ENCODE data around the gene ASB16.

Gene ASB16

DNA sequence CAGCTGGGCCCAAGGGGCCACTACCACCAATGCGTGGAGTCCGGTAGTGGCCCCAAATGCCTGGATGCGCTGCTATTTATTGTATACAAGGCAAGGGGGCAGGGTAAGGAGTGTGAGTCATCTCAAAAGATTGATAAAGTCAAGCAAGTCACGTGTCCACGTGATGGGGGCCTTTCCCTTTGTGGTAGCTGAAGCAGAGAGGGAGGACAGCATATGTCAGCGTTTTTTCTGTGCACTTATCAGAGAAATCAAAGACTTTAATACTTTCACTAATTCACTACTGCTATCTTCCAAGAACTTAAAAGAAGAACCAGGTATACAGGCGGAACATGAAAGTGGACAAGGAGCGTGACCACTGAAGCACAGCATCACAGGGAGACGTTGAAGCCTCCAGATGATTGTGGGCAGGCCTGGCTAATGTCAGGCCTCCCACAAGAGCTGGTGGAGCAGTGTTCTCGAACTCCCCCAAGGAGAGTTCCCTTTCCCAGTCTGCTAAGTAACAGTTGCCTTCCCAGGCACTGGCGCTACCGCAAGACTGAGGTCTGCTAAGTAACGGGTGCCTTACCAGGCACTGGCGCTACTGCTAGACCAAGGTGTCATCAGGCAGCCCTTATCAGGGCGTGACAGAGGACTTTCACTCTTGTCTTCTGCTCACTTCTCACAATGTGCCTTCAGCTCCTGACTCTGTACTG lies 10.8 kb upstream of the ASB16 start:
- no peaks in the 10 kb centered on the region for H3K9me3 ChIP-seq (ENCODE audit: control insufficient read depth, low read length)
- no peaks in the 10 kb centered on the region for H3K36me3 ChIP-seq (ENCODE audit: control insufficient read depth, insufficient read depth, low read length)
- H3K4me3 ChIP-seq (ENCODE audit: low read length), result no peak overlapping the region
- H3K9ac ChIP-seq (ENCODE audit: low read length), result no peak overlapping the region
- no peaks in the 10 kb centered on the region for H3K27me3 ChIP-seq (ENCODE audit: control insufficient read depth, insufficient read depth, low read length)
- H3K4me1 ChIP-seq (ENCODE audit: control insufficient read depth, insufficient read depth, low read length), result no peaks in the 10 kb centered on the region

GRCh38 chr17:44164476-44164875 lies 6.0 kb upstream of the ASB16 start:
- Histone ChIP-seq H3K9me3 (ENCODE audit: control insufficient read depth, low read length) (no peaks in the 10 kb centered on the region), H3K36me3 (ENCODE audit: control insufficient read depth, insufficient read depth, low read length) (no peaks in the 10 kb centered on the region)

DNA sequence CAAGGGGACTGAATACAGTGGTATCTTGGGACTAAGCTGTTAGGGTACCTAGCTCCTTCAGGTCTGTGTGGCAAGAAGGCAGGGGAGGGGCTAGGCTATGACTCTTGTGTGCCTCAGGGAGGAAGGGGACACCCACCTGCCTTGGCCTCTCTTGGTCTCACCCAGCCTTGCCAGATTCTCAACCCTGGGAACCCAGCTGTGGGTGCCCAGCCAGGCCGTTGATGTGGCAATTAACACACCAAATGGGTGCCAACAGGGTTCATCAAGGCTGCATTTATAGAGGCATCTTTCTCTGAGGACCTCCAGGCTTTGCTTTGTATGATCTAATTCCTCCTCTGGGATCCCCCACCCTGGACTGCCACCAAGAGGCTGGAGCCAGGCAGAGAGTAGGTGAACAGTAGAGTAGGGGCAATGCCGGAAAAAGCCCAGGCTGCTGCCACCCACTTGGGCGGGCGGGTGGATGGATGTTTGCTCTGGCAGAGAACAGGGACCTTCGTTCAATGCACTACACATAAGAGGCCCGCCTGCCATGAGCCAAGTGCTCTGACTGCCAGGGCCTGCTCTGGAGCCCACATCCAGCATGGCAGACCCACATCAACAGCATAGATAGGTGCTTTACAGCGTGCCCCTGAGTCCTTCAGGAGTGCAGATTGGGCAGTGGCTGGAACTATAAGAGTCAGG lies 3.2 kb upstream of the ASB16 start:
- Histone ChIP-seq H3K4me1 (ENCODE audit: control insufficient read depth, insufficient read depth, low read length) (peaks cover 17% of the 10 kb centered on the region), H3K4me3 (ENCODE audit: low read length) (no peak overlapping the region), H3K9ac (ENCODE audit: low read length) (no peak overlapping the region), H3K9me3 (ENCODE audit: control insufficient read depth, low read length) (no peaks in the 10 kb centered on the region), H3K27me3 (ENCODE audit: control insufficient read depth, insufficient read depth, low read length) (peaks cover 12% of the 10 kb centered on the region), H3K36me3 (ENCODE audit: control insufficient read depth, insufficient read depth, low read length) (no peaks in the 10 kb centered on the region)

More at GRCh38 chr17:44164476-44164875, 6.0 kb upstream of the ASB16 start:
- peaks cover 11% of the 10 kb centered on the region for H3K4me1 ChIP-seq (ENCODE audit: control insufficient read depth, insufficient read depth, low read length)
- H3K9ac ChIP-seq (ENCODE audit: low read length), result no peak overlapping the region
- no peaks in the 10 kb centered on the region for H3K27me3 ChIP-seq (ENCODE audit: control insufficient read depth, insufficient read depth, low read length)
- no peak overlapping the region for H3K4me3 ChIP-seq (ENCODE audit: low read length)

GRCh38 chr17:44170135-44170498 lies 387 bp upstream of the ASB16 start:
- no peaks in the 10 kb centered on the region for H3K9me3 ChIP-seq (ENCODE audit: control insufficient read depth, low read length)
- H3K4me3 ChIP-seq (ENCODE audit: low read length), result no peak overlapping the region
- no peaks in the 10 kb centered on the region for H3K36me3 ChIP-seq (ENCODE audit: control insufficient read depth, insufficient read depth, low read length)
- H3K4me1 ChIP-seq (ENCODE audit: control insufficient read depth, insufficient read depth, low read length), result peaks cover 17% of the 10 kb centered on the region
- no peak overlapping the region for H3K9ac ChIP-seq (ENCODE audit: low read length)
- peaks cover 12% of the 10 kb centered on the region for H3K27me3 ChIP-seq (ENCODE audit: control insufficient read depth, insufficient read depth, low read length)

- H3K9ac ChIP-seq (ENCODE audit: low read length), result no peak overlapping the region
- H3K9me3 ChIP-seq (ENCODE audit: control insufficient read depth, low read length), result no peaks in the 10 kb centered on the region
- no peak overlapping the region for H3K4me3 ChIP-seq (ENCODE audit: low read length)
- peaks cover 12% of the 10 kb centered on the region for H3K27me3 ChIP-seq (ENCODE audit: control insufficient read depth, insufficient read depth, low read length)
- H3K4me1 ChIP-seq (ENCODE audit: control insufficient read depth, insufficient read depth, low read length), result peaks cover 17% of the 10 kb centered on the region
- H3K36me3 ChIP-seq (ENCODE audit: control insufficient read depth, insufficient read depth, low read length), result no peaks in the 10 kb centered on the region
Measured at GRCh38 chr17:44171931-44172455, 1.5 kb downstream of the ASB16 start.

- Histone ChIP-seq H3K27me3 (ENCODE audit: control insufficient read depth, insufficient read depth, low read length) (peaks cover 12% of the 10 kb centered on the region), H3K36me3 (ENCODE audit: control insufficient read depth, insufficient read depth, low read length) (no peaks in the 10 kb centered on the region), H3K9me3 (ENCODE audit: control insufficient read depth, low read length) (no peaks in the 10 kb centered on the region), H3K9ac (ENCODE audit: low read length) (no peak overlapping the region), H3K4me1 (ENCODE audit: control insufficient read depth, insufficient read depth, low read length) (peaks cover 6% of the 10 kb centered on the region), H3K4me3 (ENCODE audit: low read length) (no peak overlapping the region)
Measured at GRCh38 chr17:44174427-44174826, 3.9 kb downstream of the ASB16 start.

GRCh38 chr17:44176257-44176656 lies 5.8 kb downstream of the ASB16 start:
- Histone ChIP-seq H3K27me3 (ENCODE audit: control insufficient read depth, insufficient read depth, low read length) (no peaks in the 10 kb centered on the region), H3K4me1 (ENCODE audit: control insufficient read depth, insufficient read depth, low read length) (no peaks in the 10 kb centered on the region), H3K9me3 (ENCODE audit: control insufficient read depth, low read length) (no peaks in the 10 kb centered on the region), H3K36me3 (ENCODE audit: control insufficient read depth, insufficient read depth, low read length) (no peaks in the 10 kb centered on the region), H3K4me3 (ENCODE audit: low read length) (no peak overlapping the region), H3K9ac (ENCODE audit: low read length) (no peak overlapping the region)

DNA sequence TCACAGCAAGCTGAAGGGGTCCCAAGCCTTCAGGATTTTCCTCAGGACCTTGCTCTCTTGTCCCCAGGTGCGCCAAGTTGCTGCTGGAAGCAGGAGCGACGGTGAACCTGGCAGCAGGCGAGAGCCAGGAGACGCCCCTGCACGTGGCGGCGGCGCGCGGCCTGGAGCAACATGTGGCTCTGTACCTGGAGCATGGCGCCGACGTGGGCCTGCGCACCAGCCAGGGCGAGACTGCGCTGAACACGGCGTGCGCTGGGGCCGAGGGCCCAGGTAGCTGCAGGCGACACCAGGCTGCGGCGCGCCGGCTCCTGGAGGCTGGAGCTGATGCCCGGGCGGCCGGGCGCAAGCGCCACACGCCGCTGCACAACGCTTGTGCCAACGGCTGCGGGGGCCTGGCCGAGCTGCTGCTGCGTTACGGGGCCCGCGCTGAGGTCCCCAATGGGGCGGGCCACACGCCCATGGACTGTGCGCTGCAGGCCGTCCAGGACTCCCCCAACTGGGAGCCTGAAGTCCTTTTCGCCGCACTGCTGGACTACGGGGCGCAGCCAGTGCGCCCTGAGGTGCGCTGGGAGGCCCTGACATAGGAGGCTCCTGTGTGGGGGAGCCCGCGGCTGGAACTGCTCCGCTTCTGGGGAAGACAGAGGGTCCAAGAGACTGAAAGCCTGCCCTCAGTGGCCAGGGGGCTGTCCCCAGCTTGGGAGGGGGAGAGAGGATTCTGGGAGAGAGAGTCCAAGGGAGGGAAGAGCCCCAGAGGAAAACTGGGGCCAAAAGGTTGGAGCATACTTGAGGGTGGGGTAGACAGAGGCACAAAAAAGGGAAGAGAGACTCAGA lies 6.4 kb downstream of the ASB16 start:
- no peaks in the 10 kb centered on the region for H3K27me3 ChIP-seq (ENCODE audit: control insufficient read depth, insufficient read depth, low read length)
- no peaks in the 10 kb centered on the region for H3K4me1 ChIP-seq (ENCODE audit: control insufficient read depth, insufficient read depth, low read length)
- no peaks in the 10 kb centered on the region for H3K36me3 ChIP-seq (ENCODE audit: control insufficient read depth, insufficient read depth, low read length)
- no peak overlapping the region for H3K4me3 ChIP-seq (ENCODE audit: low read length)
- H3K9ac ChIP-seq (ENCODE audit: low read length), result no peak overlapping the region
- H3K9me3 ChIP-seq (ENCODE audit: control insufficient read depth, low read length), result no peaks in the 10 kb centered on the region

- no peaks in the 10 kb centered on the region for H3K9me3 ChIP-seq (ENCODE audit: control insufficient read depth, low read length)
- no peak overlapping the region for H3K4me3 ChIP-seq (ENCODE audit: low read length)
- H3K27me3 ChIP-seq (ENCODE audit: control insufficient read depth, insufficient read depth, low read length), result no peaks in the 10 kb centered on the region
- H3K4me1 ChIP-seq (ENCODE audit: control insufficient read depth, insufficient read depth, low read length), result no peaks in the 10 kb centered on the region
- H3K36me3 ChIP-seq (ENCODE audit: control insufficient read depth, insufficient read depth, low read length), result no peaks in the 10 kb centered on the region
- no peak overlapping the region for H3K9ac ChIP-seq (ENCODE audit: low read length)
Measured at GRCh38 chr17:44177640-44178039, 7.1 kb downstream of the ASB16 start.

DNA sequence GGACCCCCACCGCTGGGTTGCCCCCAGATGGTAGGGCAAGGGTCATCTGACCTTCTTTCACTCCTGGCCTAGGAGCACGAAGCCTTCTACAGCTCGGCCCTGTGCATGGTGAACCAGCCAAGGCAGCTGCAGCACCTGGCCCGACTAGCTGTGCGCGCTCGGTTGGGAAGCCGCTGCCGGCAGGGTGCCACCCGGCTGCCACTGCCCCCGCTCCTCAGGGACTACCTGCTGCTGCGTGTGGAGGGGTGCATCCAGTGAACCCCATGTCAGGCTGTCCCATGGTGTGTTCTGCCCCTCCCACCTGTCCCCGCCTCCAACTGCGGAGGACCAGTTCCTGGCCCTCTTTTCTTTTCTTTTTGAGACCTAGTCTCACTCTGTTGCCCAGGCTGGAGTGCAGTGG lies 7.6 kb downstream of the ASB16 start:
- Histone ChIP-seq H3K4me3 (ENCODE audit: low read length) (no peak overlapping the region), H3K4me1 (ENCODE audit: control insufficient read depth, insufficient read depth, low read length) (no peaks in the 10 kb centered on the region), H3K36me3 (ENCODE audit: control insufficient read depth, insufficient read depth, low read length) (no peaks in the 10 kb centered on the region), H3K9me3 (ENCODE audit: control insufficient read depth, low read length) (no peaks in the 10 kb centered on the region), H3K27me3 (ENCODE audit: control insufficient read depth, insufficient read depth, low read length) (no peaks in the 10 kb centered on the region), H3K9ac (ENCODE audit: low read length) (no peak overlapping the region)

- Histone ChIP-seq H3K4me3 (ENCODE audit: low read length) (no peak overlapping the region), H3K36me3 (ENCODE audit: control insufficient read depth, insufficient read depth, low read length) (no peaks in the 10 kb centered on the region), H3K27me3 (ENCODE audit: control insufficient read depth, insufficient read depth, low read length) (no peaks in the 10 kb centered on the region), H3K9me3 (ENCODE audit: control insufficient read depth, low read length) (no peaks in the 10 kb centered on the region), H3K4me1 (ENCODE audit: control insufficient read depth, insufficient read depth, low read length) (peaks cover 5% of the 10 kb centered on the region), H3K9ac (ENCODE audit: low read length) (no peak overlapping the region)
Measured at GRCh38 chr17:44183024-44183423, 12.5 kb downstream of the ASB16 start.
